ENCODE measurements around the gene KIAA1217.

Gene KIAA1217

DNA sequence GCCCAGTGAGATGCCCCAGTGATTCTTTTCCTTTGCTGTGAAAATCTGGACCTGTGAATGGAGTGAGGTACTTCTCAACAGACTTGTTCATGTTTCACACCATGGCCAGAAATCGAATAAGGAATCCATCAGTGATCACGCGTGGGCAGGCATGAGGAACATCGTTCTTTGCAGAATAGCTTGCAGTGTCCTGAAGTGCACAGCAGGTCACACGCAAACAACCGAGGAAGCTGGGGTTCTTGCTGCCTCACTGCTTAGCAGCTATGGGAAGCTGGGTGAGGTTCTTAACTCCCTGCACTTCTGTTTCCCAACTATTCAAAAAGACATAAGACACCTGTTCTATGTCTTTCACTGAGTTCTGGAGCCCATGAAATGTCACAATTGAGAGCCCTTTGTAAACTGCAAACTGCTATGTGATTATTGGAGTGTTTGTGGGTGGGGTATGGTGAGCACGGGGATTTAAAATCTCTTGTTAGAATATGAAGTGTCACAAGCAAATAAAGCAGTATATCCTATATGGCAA is 253.4 kb downstream of the KIAA1217 start:
- Histone ChIP-seq H4K20me1 (ENCODE audit: control insufficient read depth, insufficient read depth, low read depth, low read length) (no peaks in the 10 kb centered on the region), H3K27ac (ENCODE audit: low read depth, low read length) (no peak overlapping the region), H3F3A (ENCODE audit: control insufficient read depth, insufficient read depth) (no peaks in the 10 kb centered on the region), H3K9me3 (ENCODE audit: control insufficient read depth, insufficient read depth, low read length) (no peaks in the 10 kb centered on the region), H3K4me2 (ENCODE audit: low read length) (no peak overlapping the region), H3K4me3 (ENCODE audit: low read length) (no peak overlapping the region), H3K9me2 (replicated peaks; ENCODE audit: control insufficient read depth, low read length) (no peaks in the 10 kb centered on the region), H3K36me3 (ENCODE audit: control insufficient read depth, low read length) (no peaks in the 10 kb centered on the region), H3K27me3 (ENCODE audit: control insufficient read depth, low read length) (no peaks in the 10 kb centered on the region), H3K4me1 (ENCODE audit: control insufficient read depth, low read length) (no peaks in the 10 kb centered on the region), H3K79me2 (ENCODE audit: control insufficient read depth, low read length) (no peaks in the 10 kb centered on the region)
- no peak for TF ChIP-seq EZH2phosphoT487 (IDR thresholded peaks at IDR 0.05; ENCODE audit: borderline replicate concordance, low read length)
- TF ChIP-seq, protein P1, sequence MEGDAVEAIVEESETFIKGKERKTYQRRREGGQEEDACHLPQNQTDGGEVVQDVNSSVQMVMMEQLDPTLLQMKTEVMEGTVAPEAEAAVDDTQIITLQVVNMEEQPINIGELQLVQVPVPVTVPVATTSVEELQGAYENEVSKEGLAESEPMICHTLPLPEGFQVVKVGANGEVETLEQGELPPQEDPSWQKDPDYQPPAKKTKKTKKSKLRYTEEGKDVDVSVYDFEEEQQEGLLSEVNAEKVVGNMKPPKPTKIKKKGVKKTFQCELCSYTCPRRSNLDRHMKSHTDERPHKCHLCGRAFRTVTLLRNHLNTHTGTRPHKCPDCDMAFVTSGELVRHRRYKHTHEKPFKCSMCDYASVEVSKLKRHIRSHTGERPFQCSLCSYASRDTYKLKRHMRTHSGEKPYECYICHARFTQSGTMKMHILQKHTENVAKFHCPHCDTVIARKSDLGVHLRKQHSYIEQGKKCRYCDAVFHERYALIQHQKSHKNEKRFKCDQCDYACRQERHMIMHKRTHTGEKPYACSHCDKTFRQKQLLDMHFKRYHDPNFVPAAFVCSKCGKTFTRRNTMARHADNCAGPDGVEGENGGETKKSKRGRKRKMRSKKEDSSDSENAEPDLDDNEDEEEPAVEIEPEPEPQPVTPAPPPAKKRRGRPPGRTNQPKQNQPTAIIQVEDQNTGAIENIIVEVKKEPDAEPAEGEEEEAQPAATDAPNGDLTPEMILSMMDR (IDR thresholded peaks at IDR 0.05; ENCODE audit: low read depth, low read length, poor library complexity, severe bottlenecking): no peak

DNA sequence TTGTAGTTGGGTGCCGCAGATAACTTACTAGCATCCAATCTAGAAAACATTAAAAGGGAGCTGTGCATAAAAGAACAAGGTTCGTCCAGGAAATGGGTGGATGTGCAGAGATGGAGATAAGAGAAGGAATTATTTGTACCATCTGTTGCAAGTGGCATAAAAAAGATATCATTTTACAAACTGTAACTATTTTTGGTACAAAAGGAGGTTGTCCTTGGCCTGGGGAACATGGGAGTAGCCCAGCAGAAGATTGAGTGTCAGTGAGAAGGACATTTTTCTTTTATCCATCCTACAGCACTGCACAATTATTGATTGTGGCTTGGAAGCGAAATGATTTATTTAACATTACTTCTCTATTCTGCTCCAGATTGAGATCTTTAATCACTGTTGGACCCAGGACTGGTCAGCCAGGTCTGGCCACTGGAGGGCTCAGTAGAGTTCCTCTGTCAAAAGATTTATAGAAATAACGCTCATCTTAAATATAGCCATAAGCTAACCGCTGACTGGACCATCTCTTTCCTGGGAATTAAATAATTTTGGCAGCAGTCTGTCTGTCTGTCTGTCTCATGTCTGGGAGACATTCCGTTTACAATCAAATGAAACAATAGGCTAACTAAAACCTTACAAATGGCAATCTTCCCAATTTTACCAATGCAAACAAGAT is 254.1 kb downstream of the KIAA1217 start:
- Histone ChIP-seq H3K9me3 (ENCODE audit: control insufficient read depth, insufficient read depth, low read length) (no peaks in the 10 kb centered on the region), H4K20me1 (ENCODE audit: control insufficient read depth, insufficient read depth, low read depth, low read length) (no peaks in the 10 kb centered on the region), H3F3A (ENCODE audit: control insufficient read depth, insufficient read depth) (no peaks in the 10 kb centered on the region), H3K4me3 (ENCODE audit: low read length) (no peak overlapping the region), H3K9me2 (replicated peaks; ENCODE audit: control insufficient read depth, low read length) (no peaks in the 10 kb centered on the region), H3K79me2 (ENCODE audit: control insufficient read depth, low read length) (no peaks in the 10 kb centered on the region), H3K4me1 (ENCODE audit: control insufficient read depth, low read length) (no peaks in the 10 kb centered on the region), H3K4me2 (ENCODE audit: low read length) (no peak overlapping the region), H3K36me3 (ENCODE audit: control insufficient read depth, low read length) (no peaks in the 10 kb centered on the region), H3K27ac (ENCODE audit: low read depth, low read length) (no peak overlapping the region), H3K27me3 (ENCODE audit: control insufficient read depth, low read length) (no peaks in the 10 kb centered on the region)
- TF ChIP-seq, protein P1 (IDR thresholded peaks at IDR 0.05; ENCODE audit: low read depth, low read length, poor library complexity, severe bottlenecking): no peak
- TF ChIP-seq EZH2phosphoT487 (IDR thresholded peaks at IDR 0.05; ENCODE audit: borderline replicate concordance, low read length): no peak

DNA sequence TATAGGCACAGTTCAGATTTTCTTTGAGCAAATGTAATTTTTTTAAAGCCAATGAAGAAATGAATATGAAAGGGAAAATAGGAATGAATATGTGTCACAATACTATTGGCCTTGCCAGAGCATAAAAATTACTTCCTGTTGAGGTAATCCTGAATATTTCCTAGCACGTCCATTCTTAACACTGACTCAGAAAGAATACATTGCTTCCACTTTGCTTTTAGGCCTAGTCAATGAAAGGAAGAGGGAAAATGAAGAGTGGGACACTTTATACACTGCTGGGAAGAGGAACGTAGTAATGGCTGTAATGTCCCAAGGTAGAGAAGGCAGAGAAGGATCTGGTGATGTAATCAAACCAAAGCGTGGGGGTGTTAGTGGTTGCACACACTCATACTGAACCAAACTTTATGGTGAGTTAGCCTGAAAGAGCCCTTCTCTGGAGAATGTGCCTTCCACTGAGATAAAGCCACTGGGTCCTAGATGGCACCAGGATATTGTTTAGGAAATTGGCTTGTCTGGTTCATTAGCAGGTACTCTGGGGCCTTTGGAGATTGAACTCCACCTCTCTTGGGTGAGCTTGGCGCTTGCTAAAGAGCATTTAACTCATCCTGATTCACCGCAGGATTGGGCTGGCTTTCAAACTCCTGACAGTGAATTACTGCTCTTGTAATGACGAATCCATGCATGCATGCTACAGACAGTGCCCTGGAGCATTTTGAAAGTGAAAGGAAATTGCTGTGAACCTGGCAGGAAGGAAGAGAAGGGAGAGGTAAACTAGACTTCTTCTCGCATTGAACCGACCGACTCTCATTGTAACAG is 254.9 kb downstream of the KIAA1217 start:
- H3K27ac ChIP-seq (ENCODE audit: low read depth, low read length): no peak overlapping the region
- no peak overlapping the region for H3K4me2 ChIP-seq (ENCODE audit: low read length)
- no peak overlapping the region for H3K4me3 ChIP-seq (ENCODE audit: low read length)
- no peaks in the 10 kb centered on the region for H3K4me1 ChIP-seq (ENCODE audit: control insufficient read depth, low read length)
- TF ChIP-seq EZH2phosphoT487 (IDR thresholded peaks at IDR 0.05; ENCODE audit: borderline replicate concordance, low read length): no peak
- no peaks in the 10 kb centered on the region for H3K36me3 ChIP-seq (ENCODE audit: control insufficient read depth, low read length)
- no peaks in the 10 kb centered on the region for H3K79me2 ChIP-seq (ENCODE audit: control insufficient read depth, low read length)
- no peaks in the 10 kb centered on the region for H3K9me3 ChIP-seq (ENCODE audit: control insufficient read depth, insufficient read depth, low read length)
- no peaks in the 10 kb centered on the region for H3K9me2 ChIP-seq (replicated peaks; ENCODE audit: control insufficient read depth, low read length)
- H3F3A ChIP-seq (ENCODE audit: control insufficient read depth, insufficient read depth): no peaks in the 10 kb centered on the region
- no peaks in the 10 kb centered on the region for H3K27me3 ChIP-seq (ENCODE audit: control insufficient read depth, low read length)
- no peaks in the 10 kb centered on the region for H4K20me1 ChIP-seq (ENCODE audit: control insufficient read depth, insufficient read depth, low read depth, low read length)
